ENCODE measurements around the gene CDC27. TPM values are rescaled to one million over a fixed set of nuclear protein-coding genes. Genes with fewer than 3 reads are reported as not detected.

CDC27 gene
- total RNA-seq, 1 experiment from 2014 or later: 95.9 TPM

DNA sequence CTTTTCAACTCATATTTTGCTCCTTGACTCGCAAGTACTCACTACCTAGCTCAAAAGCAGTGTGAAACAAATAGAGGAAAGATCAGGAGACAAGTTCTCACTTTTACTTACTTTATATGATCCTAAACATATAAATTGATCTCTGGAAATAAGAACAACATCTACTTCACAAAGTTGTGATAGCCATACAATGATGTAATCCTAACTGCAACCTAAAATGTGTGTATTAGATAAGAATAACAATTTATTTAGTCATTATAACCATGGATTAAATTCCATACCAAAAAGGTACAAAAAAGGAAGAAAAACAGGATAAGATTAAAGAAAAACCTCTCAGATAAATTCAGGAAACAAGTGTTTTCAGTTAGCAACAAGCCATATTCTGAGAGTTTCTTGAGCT, 103.4 kb downstream of the CDC27 start:
- TF ChIP-seq, protein P1, sequence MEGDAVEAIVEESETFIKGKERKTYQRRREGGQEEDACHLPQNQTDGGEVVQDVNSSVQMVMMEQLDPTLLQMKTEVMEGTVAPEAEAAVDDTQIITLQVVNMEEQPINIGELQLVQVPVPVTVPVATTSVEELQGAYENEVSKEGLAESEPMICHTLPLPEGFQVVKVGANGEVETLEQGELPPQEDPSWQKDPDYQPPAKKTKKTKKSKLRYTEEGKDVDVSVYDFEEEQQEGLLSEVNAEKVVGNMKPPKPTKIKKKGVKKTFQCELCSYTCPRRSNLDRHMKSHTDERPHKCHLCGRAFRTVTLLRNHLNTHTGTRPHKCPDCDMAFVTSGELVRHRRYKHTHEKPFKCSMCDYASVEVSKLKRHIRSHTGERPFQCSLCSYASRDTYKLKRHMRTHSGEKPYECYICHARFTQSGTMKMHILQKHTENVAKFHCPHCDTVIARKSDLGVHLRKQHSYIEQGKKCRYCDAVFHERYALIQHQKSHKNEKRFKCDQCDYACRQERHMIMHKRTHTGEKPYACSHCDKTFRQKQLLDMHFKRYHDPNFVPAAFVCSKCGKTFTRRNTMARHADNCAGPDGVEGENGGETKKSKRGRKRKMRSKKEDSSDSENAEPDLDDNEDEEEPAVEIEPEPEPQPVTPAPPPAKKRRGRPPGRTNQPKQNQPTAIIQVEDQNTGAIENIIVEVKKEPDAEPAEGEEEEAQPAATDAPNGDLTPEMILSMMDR (conservative IDR thresholded peaks at IDR 0.05; ENCODE audit: low read depth, low read length): no peak
- no peak for TF ChIP-seq EZH2 (IDR thresholded peaks at IDR 0.05; ENCODE audit: borderline replicate concordance, low read depth, low read length, poor library complexity, severe bottlenecking)
- Histone ChIP-seq H3K4me1 (ENCODE audit: insufficient read depth, low read length, poor library complexity, severe bottlenecking) (no peaks in the 10 kb centered on the region), H3K27ac (ENCODE audit: low read depth, low read length, poor library complexity, severe bottlenecking) (no peak overlapping the region), H3K9me3 (ENCODE audit: low read depth, low read length, poor library complexity, severe bottlenecking) (no peaks in the 10 kb centered on the region), H3K27me3 (replicated peaks; ENCODE audit: insufficient read depth, low read depth, low read length, poor library complexity) (no peaks in the 10 kb centered on the region), H3K4me3 (ENCODE audit: low read depth, low read length, poor library complexity, severe bottlenecking) (no peak overlapping the region), H3K36me3 (ENCODE audit: insufficient read depth, low read length, poor library complexity, severe bottlenecking) (no peaks in the 10 kb centered on the region)
- no TSS peak for BruUV-seq (replicated peaks)
- no peak for DNase-seq (ENCODE audit: low spot score)
- intact Hi-C loops (cut with micrococcal nuclease; ENCODE audit: unreplicated experiment): no loop called here
- ChIA-PET CTCF (no interaction called here), POLR2A (ENCODE audit: low non-redundant PET) (no interaction called here)

DNA sequence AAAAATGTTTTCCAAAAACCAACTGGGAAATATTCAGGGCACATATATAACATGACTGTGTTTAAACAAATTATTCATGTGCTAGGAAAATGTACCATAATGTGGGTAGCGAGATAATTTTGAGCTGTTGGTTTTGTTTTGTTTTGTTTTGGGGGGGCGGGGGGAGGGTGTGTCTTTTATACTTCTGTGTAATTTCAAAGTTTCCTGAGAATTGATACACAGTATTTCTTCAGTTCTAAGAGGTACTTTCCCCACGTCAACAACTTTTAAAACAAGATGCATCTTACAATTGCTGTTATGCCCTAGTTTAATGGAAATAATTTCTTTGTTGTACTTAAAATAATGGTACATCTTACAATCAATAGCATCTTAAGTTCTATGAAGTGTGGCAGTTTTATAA, 110.3 kb downstream of the CDC27 start:
- Histone ChIP-seq H3K36me3 (ENCODE audit: insufficient read depth, low read length, poor library complexity, severe bottlenecking) (no peaks in the 10 kb centered on the region), H3K27ac (ENCODE audit: low read depth, low read length, poor library complexity, severe bottlenecking) (no peak overlapping the region), H3K27me3 (replicated peaks; ENCODE audit: insufficient read depth, low read depth, low read length, poor library complexity) (no peaks in the 10 kb centered on the region), H3K9me3 (ENCODE audit: low read depth, low read length, poor library complexity, severe bottlenecking) (no peaks in the 10 kb centered on the region), H3K4me1 (ENCODE audit: insufficient read depth, low read length, poor library complexity, severe bottlenecking) (no peaks in the 10 kb centered on the region), H3K4me3 (ENCODE audit: low read depth, low read length, poor library complexity, severe bottlenecking) (no peak overlapping the region)
- TF ChIP-seq EZH2 (IDR thresholded peaks at IDR 0.05; ENCODE audit: borderline replicate concordance, low read depth, low read length, poor library complexity, severe bottlenecking): no peak
- TF ChIP-seq, protein P1 (conservative IDR thresholded peaks at IDR 0.05; ENCODE audit: low read depth, low read length): no peak
- intact Hi-C loops (cut with micrococcal nuclease; ENCODE audit: unreplicated experiment): loop anchor here (10.0 kb wide), 1 partner anchor 74 kb away; no protein-coding TSS in a partner anchor
- no TSS peak for BruUV-seq (replicated peaks)
- DNase-seq (ENCODE audit: low spot score): no peak
- ChIA-PET CTCF (no interaction called here), POLR2A (ENCODE audit: low non-redundant PET) (no interaction called here)

DNA sequence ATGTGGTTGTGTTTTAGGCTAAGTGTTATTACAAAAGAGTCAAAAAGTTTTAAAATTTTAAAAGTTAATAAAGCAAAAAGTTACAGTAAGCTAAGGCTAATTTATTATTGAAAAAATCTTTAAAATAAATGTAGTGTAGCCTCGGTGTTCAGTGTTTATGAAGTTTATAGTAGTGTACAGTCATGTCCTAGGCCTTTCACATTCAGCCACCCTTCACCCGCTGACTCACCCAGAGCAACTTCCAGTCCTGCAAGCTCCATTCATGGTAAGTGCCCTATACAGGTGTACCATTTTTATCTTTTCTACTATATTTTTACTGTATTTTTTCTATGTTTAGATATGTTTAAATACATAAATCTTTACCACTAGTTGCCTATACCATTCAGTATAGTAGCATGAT, 111.5 kb downstream of the CDC27 start:
- BruUV-seq (replicated peaks): no TSS peak
- ChIA-PET CTCF (no interaction called here), POLR2A (ENCODE audit: low non-redundant PET) (no interaction called here)
- intact Hi-C loops (cut with micrococcal nuclease; ENCODE audit: unreplicated experiment): loop anchor here (10.0 kb wide), 1 partner anchor 73 kb away; no protein-coding TSS in a partner anchor
- Histone ChIP-seq H3K4me1 (ENCODE audit: insufficient read depth, low read length, poor library complexity, severe bottlenecking) (no peaks in the 10 kb centered on the region), H3K36me3 (ENCODE audit: insufficient read depth, low read length, poor library complexity, severe bottlenecking) (no peaks in the 10 kb centered on the region), H3K9me3 (ENCODE audit: low read depth, low read length, poor library complexity, severe bottlenecking) (no peaks in the 10 kb centered on the region), H3K4me3 (ENCODE audit: low read depth, low read length, poor library complexity, severe bottlenecking) (no peak overlapping the region), H3K27me3 (replicated peaks; ENCODE audit: insufficient read depth, low read depth, low read length, poor library complexity) (no peaks in the 10 kb centered on the region), H3K27ac (ENCODE audit: low read depth, low read length, poor library complexity, severe bottlenecking) (no peak overlapping the region)
- no peak for TF ChIP-seq EZH2 (IDR thresholded peaks at IDR 0.05; ENCODE audit: borderline replicate concordance, low read depth, low read length, poor library complexity, severe bottlenecking)
- TF ChIP-seq, protein P1 (conservative IDR thresholded peaks at IDR 0.05; ENCODE audit: low read depth, low read length): no peak
- DNase-seq (ENCODE audit: low spot score): no peak
